ENCODE results near the gene GPR65. TPM values are rescaled to one million over a fixed set of nuclear protein-coding genes. Genes with fewer than 3 reads are reported as not detected.

Gene GPR65
- total RNA-seq, 1 experiment from 2014 or later, result not detected

DNA sequence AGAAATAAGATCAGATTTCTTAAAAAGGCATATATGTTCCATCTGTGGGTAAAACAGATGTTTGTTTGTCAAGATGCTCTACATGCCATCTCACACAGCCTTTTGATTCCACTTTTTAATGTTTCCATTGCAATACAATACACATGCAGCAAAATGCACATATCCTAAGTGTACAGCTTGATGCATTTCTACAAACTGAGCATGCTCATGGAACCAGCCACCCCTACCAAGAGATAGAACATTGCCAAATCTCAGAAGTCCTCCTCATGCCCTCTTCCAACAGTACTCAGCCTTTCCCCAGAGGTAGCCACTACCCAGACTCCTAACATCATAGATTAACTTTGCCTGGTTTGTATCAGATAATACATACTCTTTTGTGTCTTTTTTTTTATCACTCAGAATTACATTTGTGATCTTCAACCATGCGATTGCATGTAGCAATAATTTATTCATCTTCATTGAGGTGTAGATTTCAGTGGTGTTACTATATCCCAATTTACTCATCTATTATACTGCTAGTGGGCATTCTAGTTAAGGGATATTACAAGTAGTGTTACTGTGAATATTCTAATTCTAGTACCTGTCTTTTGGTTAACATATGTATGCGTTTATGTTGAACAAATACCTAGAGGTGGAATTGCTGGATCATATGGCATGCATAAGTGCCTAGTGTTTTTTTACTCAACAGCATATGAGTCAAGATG lies 3.3 kb downstream of the GPR65 start:
- TF ChIP-seq, protein P1, sequence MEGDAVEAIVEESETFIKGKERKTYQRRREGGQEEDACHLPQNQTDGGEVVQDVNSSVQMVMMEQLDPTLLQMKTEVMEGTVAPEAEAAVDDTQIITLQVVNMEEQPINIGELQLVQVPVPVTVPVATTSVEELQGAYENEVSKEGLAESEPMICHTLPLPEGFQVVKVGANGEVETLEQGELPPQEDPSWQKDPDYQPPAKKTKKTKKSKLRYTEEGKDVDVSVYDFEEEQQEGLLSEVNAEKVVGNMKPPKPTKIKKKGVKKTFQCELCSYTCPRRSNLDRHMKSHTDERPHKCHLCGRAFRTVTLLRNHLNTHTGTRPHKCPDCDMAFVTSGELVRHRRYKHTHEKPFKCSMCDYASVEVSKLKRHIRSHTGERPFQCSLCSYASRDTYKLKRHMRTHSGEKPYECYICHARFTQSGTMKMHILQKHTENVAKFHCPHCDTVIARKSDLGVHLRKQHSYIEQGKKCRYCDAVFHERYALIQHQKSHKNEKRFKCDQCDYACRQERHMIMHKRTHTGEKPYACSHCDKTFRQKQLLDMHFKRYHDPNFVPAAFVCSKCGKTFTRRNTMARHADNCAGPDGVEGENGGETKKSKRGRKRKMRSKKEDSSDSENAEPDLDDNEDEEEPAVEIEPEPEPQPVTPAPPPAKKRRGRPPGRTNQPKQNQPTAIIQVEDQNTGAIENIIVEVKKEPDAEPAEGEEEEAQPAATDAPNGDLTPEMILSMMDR (conservative IDR thresholded peaks at IDR 0.05), result no peak
- TF ChIP-seq EZH2 (IDR thresholded peaks at IDR 0.05; ENCODE audit: low read depth), result no peak
- no peaks in the 10 kb centered on the region for H3K4me1 ChIP-seq (replicated peaks; ENCODE audit: insufficient read depth)
- H2AFZ ChIP-seq, result no peak overlapping the region
- no peaks in the 10 kb centered on the region for H3K9me2 ChIP-seq (ENCODE audit: insufficient read depth)
- BruUV-seq (replicated peaks), result no TSS peak
- no peak overlapping the region for H3K4me2 ChIP-seq
- H3K9me3 ChIP-seq (ENCODE audit: insufficient read depth, low read depth), result no peaks in the 10 kb centered on the region
- intact Hi-C loops (cut with micrococcal nuclease; ENCODE audit: unreplicated experiment), result no loop called here
- no peaks in the 10 kb centered on the region for H4K20me1 ChIP-seq (ENCODE audit: insufficient read depth)
- POLR2A ChIA-PET (ENCODE audit: unreplicated experiment), result no interaction called here
- CTCF ChIA-PET, result no interaction called here
- 0 out of 2 replicates have a peak, but pooled peaks cover 2% of the 10 kb centered on the region for H3K27me3 ChIP-seq (ENCODE audit: insufficient read depth, low read depth)
- no peak for DNase-seq
- H3K4me3 ChIP-seq, result no peak overlapping the region
- H3K36me3 ChIP-seq (ENCODE audit: low read depth), result no peaks in the 10 kb centered on the region
- H3F3A ChIP-seq (ENCODE audit: insufficient read depth, low read depth), result no peaks in the 10 kb centered on the region
- H3K27ac ChIP-seq, result no peak overlapping the region
- H3K79me2 ChIP-seq (ENCODE audit: low read depth), result no peaks in the 10 kb centered on the region

DNA sequence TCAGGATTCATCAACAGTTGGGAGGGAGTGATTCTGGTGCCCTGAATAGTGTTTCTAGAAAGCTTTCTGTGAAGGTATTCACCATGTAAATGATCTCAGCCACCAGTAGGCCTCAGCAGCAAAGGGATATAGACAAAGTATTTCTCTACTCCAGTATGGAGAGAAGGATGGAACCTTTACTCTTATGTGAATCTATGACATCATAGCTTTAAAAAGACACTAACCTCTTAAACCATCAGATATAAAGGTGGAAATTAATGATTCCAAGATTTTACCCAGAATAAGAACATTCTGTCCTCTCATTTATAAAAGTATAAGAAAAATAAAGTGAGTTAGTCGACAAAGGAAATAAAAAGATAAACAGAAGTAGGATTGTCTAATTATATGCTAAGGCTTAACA lies 4.6 kb downstream of the GPR65 start:
- intact Hi-C loops (cut with micrococcal nuclease; ENCODE audit: unreplicated experiment), result no loop called here
- Histone ChIP-seq H3K27me3 (ENCODE audit: insufficient read depth, low read depth) (0 out of 2 replicates have a peak, but pooled peaks cover 2% of the 10 kb centered on the region), H3K4me3 (no peak overlapping the region), H3K4me1 (replicated peaks; ENCODE audit: insufficient read depth) (no peaks in the 10 kb centered on the region), H2AFZ (no peak overlapping the region), H3K9me2 (ENCODE audit: insufficient read depth) (no peaks in the 10 kb centered on the region), H3F3A (ENCODE audit: insufficient read depth, low read depth) (no peaks in the 10 kb centered on the region), H3K4me2 (no peak overlapping the region), H4K20me1 (ENCODE audit: insufficient read depth) (no peaks in the 10 kb centered on the region), H3K79me2 (ENCODE audit: low read depth) (no peaks in the 10 kb centered on the region), H3K9me3 (ENCODE audit: insufficient read depth, low read depth) (no peaks in the 10 kb centered on the region), H3K27ac (no peak overlapping the region), H3K36me3 (ENCODE audit: low read depth) (no peaks in the 10 kb centered on the region)
- no peak for DNase-seq
- no TSS peak for BruUV-seq (replicated peaks)
- ChIA-PET POLR2A (ENCODE audit: unreplicated experiment) (no interaction called here), CTCF (no interaction called here)
- TF ChIP-seq, protein P1 (conservative IDR thresholded peaks at IDR 0.05), result no peak
- TF ChIP-seq EZH2 (IDR thresholded peaks at IDR 0.05; ENCODE audit: low read depth), result no peak

- no TSS peak for BruUV-seq (replicated peaks)
- Histone ChIP-seq H3K27me3 (ENCODE audit: insufficient read depth, low read depth) (0 out of 2 replicates have a peak, but pooled peaks cover 2% of the 10 kb centered on the region), H3K4me2 (no peak overlapping the region), H3K4me3 (no peak overlapping the region), H3F3A (ENCODE audit: insufficient read depth, low read depth) (no peaks in the 10 kb centered on the region), H2AFZ (no peak overlapping the region), H4K20me1 (ENCODE audit: insufficient read depth) (no peaks in the 10 kb centered on the region), H3K9me2 (ENCODE audit: insufficient read depth) (no peaks in the 10 kb centered on the region), H3K9me3 (ENCODE audit: insufficient read depth, low read depth) (no peaks in the 10 kb centered on the region), H3K36me3 (ENCODE audit: low read depth) (no peaks in the 10 kb centered on the region), H3K27ac (no peak overlapping the region), H3K79me2 (ENCODE audit: low read depth) (no peaks in the 10 kb centered on the region), H3K4me1 (replicated peaks; ENCODE audit: insufficient read depth) (no peaks in the 10 kb centered on the region)
- no peak for DNase-seq
- ChIA-PET CTCF (no interaction called here), POLR2A (ENCODE audit: unreplicated experiment) (no interaction called here)
- TF ChIP-seq, protein P1 (conservative IDR thresholded peaks at IDR 0.05), result no peak
- TF ChIP-seq EZH2 (IDR thresholded peaks at IDR 0.05; ENCODE audit: low read depth), result no peak
- intact Hi-C loops (cut with micrococcal nuclease; ENCODE audit: unreplicated experiment), result no loop called here
Observed at GRCh38 chr14:88010331-88010730, 5.4 kb downstream of the GPR65 start.

Data from PC-9 (cell line).